HepG2 (cell line): ENCODE measurements around the gene VWA7. TPM values are rescaled to one million over a fixed set of nuclear protein-coding genes. Genes with fewer than 3 reads are reported as not detected.

Experiments
- DNMT1 ChIP-seq: sonication (generic); formaldehyde crosslinking; IDR thresholded peaks from 2 replicates; pipeline ENCODE4 v1.5.1; 2020; ENCODE audit warnings: mild to moderate bottlenecking, missing genetic modification reagents
- EHMT2 ChIP-seq: fragments of 200-600 bp; sonication (generic); IDR thresholded peaks from 2 replicates; pipeline ENCODE4 v1.7.0; 2017; ENCODE audit warnings: antibody characterized with exemption, low read depth, low read length, borderline replicate concordance
- GTF2F1 ChIP-seq: fragments of 150-350 bp; IDR thresholded peaks from 2 replicates; pipeline ENCODE4 v1.6.1; 2014; ENCODE audit warnings: low read length
- MXI1 ChIP-seq: IDR thresholded peaks from 3 replicates; pipeline ENCODE4 v1.6.1; 2012; ENCODE audit warnings: low read depth, low read length, inconsistent platforms, borderline replicate concordance
- NPAS2 ChIP-seq: sonication (generic); formaldehyde crosslinking; IDR thresholded peaks from 2 replicates; pipeline ENCODE4 v1.8.0; 2022; ENCODE audit warnings: mild to moderate bottlenecking, missing genetic modification reagents, borderline replicate concordance
- NR1H2 ChIP-seq: sonication (generic); formaldehyde crosslinking; IDR thresholded peaks from 2 replicates; pipeline ENCODE4 v1.8.1; 2022; ENCODE audit warnings: low read depth, missing genetic modification reagents, borderline replicate concordance
- PHF8 ChIP-seq: sonication (generic); formaldehyde crosslinking; IDR thresholded peaks from 2 replicates; pipeline ENCODE4 v1.5.0; 2020; ENCODE audit warnings: missing genetic modification reagents
- SP140L ChIP-seq: sonication (generic); formaldehyde crosslinking; IDR thresholded peaks from 2 replicates; pipeline ENCODE4 v1.4.0; 2020; ENCODE audit warnings: missing genetic modification reagents, borderline replicate concordance
- TARDBP ChIP-seq: sonication (generic); formaldehyde crosslinking; IDR thresholded peaks from 2 replicates; pipeline ENCODE4 v1.8.0; 2022; ENCODE audit warnings: mild to moderate bottlenecking, missing genetic modification reagents
- TCF12 ChIP-seq, 2 experiments: fragments of 450-650 bp in 1 of 2; sonication (generic) in 1 of 2; formaldehyde crosslinking in 1 of 2; IDR thresholded peaks; 2 replicates each; pipeline versions ENCODE4 v1.6.1 to v1.8.0; 2017 to 2022; ENCODE audit warnings: antibody characterized with exemption in 1 of 2, mild to moderate bottlenecking in 1 of 2, missing genetic modification reagents in 1 of 2, moderate library complexity in 1 of 2
- ZBTB7B ChIP-seq: sonication (generic); formaldehyde crosslinking; IDR thresholded peaks from 2 replicates; pipeline ENCODE4 v1.4.0; 2020; ENCODE audit warnings: missing genetic modification reagents
- ZMAT3 ChIP-seq: sonication (generic); formaldehyde crosslinking; conservative IDR thresholded peaks from 2 replicates; pipeline ENCODE4 v1.7.0; 2021; ENCODE audit warnings: missing genetic modification reagents
- ZNF326 ChIP-seq: sonication (generic); formaldehyde crosslinking; IDR thresholded peaks from 2 replicates; pipeline ENCODE4 v1.4.0; 2020; ENCODE audit warnings: missing genetic modification reagents, borderline replicate concordance
- ZNF768 ChIP-seq: sonication (generic); formaldehyde crosslinking; IDR thresholded peaks from 2 replicates; pipeline ENCODE4 v1.4.0; 2020; ENCODE audit warnings: missing genetic modification reagents
- polyA plus RNA-seq, 8 experiments: library from polyadenylated mRNA; depleted of rRNA in 3 of 8; stranded (reverse) in 7 of 8; unstranded in 1 of 8; fragments of >200 nt; fragmentation: Illumina TruSeq in 4 of 8; extraction: Trizol in 4 of 8; gene quantifications; 2 replicates each; pipeline versions ENCODE4 v1.2.1 to v1.2.3, GENCODE V29; 2011 to 2016; ENCODE audit warnings: low read depth in 4 of 8, missing spikeins in 1 of 8, mixed read lengths in 1 of 8; ENCODE audit not compliant: insufficient read depth in 1 of 8
- total RNA-seq, 5 experiments: library from RNA; depleted of rRNA; stranded (reverse); fragments of >200 nt; fragmentation: Illumina TruSeq; extraction: Trizol; gene quantifications; 2 replicates each; pipeline ENCODE4 v1.2.3, GENCODE V29; 2016; ENCODE audit warnings: low read depth in 1 of 5
- TF ChIP-seq, protein P1 (sequence below): IDR thresholded peaks from 2 replicates; pipeline ENCODE4 v1.6.1; 2016; ENCODE audit warnings: low read depth, missing genetic modification reagents, missing compliant biosample characterization
- TF ChIP-seq, protein P2 (sequence below): sonication (generic); formaldehyde crosslinking; conservative IDR thresholded peaks from 2 replicates; pipeline ENCODE4 v1.5.0; 2020; ENCODE audit warnings: missing genetic modification reagents
- TF ChIP-seq, protein P3 (sequence below): sonication (generic); formaldehyde crosslinking; conservative IDR thresholded peaks from 2 replicates; pipeline ENCODE4 v1.8.0; 2022; ENCODE audit warnings: mild to moderate bottlenecking, moderate library complexity, missing genetic modification reagents

Gene VWA7
- total and polyA plus RNA-seq, 2 of the 13 experiments (the other 11 are each of a cell fraction or from before 2014, with no cell fraction given): 0.86 to 3.3 TPM

DNA sequence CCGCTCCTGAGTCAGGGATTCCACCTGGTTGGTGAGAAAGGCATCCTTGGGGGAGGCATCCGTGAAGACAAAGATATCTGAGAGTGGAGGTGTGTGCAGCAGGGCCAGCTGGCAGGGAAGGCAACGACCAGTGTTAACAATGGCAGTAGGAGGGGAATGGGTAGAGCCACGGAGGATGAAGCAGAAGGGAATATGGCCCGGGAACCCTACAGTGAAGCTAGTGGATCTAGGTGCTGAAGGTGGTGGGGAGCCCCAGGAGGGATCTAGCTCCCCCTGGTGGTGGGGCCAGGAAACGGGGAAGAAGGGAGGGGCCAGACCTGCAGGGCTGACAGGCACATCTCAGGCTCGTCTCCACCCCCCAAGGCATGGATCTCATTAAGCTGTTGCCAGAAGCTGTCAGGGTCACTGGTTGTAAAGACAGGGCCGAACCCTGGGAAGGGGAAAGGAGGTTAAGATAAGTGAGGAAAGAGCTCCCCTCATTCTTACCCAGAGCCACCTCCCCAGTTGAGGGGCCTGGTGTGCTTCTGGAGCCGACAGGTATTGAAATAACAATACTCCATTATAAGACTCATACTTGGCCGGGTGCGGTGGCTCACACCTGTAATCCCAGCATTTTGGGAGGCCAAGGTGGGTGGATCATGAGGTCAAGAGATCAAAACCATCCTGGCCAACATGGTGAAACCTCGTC lies 7.3 kb downstream of the VWA7 start (continued):
- TF ChIP-seq, protein P1, sequence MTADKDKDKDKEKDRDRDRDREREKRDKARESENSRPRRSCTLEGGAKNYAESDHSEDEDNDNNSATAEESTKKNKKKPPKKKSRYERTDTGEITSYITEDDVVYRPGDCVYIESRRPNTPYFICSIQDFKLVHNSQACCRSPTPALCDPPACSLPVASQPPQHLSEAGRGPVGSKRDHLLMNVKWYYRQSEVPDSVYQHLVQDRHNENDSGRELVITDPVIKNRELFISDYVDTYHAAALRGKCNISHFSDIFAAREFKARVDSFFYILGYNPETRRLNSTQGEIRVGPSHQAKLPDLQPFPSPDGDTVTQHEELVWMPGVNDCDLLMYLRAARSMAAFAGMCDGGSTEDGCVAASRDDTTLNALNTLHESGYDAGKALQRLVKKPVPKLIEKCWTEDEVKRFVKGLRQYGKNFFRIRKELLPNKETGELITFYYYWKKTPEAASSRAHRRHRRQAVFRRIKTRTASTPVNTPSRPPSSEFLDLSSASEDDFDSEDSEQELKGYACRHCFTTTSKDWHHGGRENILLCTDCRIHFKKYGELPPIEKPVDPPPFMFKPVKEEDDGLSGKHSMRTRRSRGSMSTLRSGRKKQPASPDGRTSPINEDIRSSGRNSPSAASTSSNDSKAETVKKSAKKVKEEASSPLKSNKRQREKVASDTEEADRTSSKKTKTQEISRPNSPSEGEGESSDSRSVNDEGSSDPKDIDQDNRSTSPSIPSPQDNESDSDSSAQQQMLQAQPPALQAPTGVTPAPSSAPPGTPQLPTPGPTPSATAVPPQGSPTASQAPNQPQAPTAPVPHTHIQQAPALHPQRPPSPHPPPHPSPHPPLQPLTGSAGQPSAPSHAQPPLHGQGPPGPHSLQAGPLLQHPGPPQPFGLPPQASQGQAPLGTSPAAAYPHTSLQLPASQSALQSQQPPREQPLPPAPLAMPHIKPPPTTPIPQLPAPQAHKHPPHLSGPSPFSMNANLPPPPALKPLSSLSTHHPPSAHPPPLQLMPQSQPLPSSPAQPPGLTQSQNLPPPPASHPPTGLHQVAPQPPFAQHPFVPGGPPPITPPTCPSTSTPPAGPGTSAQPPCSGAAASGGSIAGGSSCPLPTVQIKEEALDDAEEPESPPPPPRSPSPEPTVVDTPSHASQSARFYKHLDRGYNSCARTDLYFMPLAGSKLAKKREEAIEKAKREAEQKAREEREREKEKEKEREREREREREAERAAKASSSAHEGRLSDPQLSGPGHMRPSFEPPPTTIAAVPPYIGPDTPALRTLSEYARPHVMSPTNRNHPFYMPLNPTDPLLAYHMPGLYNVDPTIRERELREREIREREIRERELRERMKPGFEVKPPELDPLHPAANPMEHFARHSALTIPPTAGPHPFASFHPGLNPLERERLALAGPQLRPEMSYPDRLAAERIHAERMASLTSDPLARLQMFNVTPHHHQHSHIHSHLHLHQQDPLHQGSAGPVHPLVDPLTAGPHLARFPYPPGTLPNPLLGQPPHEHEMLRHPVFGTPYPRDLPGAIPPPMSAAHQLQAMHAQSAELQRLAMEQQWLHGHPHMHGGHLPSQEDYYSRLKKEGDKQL (CRISPR knock-in tag): no peak
- TF ChIP-seq SP140L (CRISPR knock-in tag) (no peak), TCF12 (IDR thresholded peaks at IDR 0.05) (no peak), TCF12 (CRISPR knock-in tag; IDR thresholded peaks at IDR 0.05) (no peak), ZMAT3 (no peak), NR1H2 (CRISPR knock-in tag) (no peak), ZNF326 (CRISPR knock-in tag) (no peak), ZBTB7B (CRISPR knock-in tag) (no peak), MXI1 (peak; percentile 48; the same call in 1 of the 3 replicates), EHMT2 (no peak), ZNF768 (CRISPR knock-in tag) (no peak), NPAS2 (CRISPR knock-in tag) (no peak), TARDBP (CRISPR knock-in tag) (no peak), DNMT1 (CRISPR knock-in tag) (peak; percentile 83; the same call in 1 of the 2 replicates), PHF8 (CRISPR knock-in tag) (no peak), GTF2F1 (no peak)
- TF ChIP-seq, protein P2, sequence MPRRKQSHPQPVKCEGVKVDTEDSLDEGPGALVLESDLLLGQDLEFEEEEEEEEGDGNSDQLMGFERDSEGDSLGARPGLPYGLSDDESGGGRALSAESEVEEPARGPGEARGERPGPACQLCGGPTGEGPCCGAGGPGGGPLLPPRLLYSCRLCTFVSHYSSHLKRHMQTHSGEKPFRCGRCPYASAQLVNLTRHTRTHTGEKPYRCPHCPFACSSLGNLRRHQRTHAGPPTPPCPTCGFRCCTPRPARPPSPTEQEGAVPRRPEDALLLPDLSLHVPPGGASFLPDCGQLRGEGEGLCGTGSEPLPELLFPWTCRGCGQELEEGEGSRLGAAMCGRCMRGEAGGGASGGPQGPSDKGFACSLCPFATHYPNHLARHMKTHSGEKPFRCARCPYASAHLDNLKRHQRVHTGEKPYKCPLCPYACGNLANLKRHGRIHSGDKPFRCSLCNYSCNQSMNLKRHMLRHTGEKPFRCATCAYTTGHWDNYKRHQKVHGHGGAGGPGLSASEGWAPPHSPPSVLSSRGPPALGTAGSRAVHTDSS (CRISPR knock-in tag): no peak
- TF ChIP-seq, protein P3, sequence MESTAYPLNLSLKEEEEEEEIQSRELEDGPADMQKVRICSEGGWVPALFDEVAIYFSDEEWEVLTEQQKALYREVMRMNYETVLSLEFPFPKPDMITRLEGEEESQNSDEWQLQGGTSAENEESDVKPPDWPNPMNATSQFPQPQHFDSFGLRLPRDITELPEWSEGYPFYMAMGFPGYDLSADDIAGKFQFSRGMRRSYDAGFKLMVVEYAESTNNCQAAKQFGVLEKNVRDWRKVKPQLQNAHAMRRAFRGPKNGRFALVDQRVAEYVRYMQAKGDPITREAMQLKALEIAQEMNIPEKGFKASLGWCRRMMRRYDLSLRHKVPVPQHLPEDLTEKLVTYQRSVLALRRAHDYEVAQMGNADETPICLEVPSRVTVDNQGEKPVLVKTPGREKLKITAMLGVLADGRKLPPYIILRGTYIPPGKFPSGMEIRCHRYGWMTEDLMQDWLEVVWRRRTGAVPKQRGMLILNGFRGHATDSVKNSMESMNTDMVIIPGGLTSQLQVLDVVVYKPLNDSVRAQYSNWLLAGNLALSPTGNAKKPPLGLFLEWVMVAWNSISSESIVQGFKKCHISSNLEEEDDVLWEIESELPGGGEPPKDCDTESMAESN (CRISPR knock-in tag): peak; percentile 49; the same call in 1 of the 2 replicates
